Stimulated activated naive CD8-positive, alpha-beta T cell treated with anti-CD3 and anti-CD28 coated beads, Interleukin-15, Interleukin-2, amounts not matched to agents 100 U/mL and 50 U/mL, for 24 hours (primary cell): ENCODE data around the gene PTPRT.
"Not testable (repeated sequence)": the region's sequence is repeated elsewhere in the genome, so short reads cannot be mapped to it uniquely, and the experiment has no call there.

Source experiments
- ATAC-seq: fragments of 150-1000 bp; cut with Tn5 transposase; one replicate; pipeline ENCODE4 v1.10.0; 2021
- DNase-seq: peaks from one replicate; pipeline ENCODE4 v3.0.0; 2021

Gene PTPRT

DNA sequence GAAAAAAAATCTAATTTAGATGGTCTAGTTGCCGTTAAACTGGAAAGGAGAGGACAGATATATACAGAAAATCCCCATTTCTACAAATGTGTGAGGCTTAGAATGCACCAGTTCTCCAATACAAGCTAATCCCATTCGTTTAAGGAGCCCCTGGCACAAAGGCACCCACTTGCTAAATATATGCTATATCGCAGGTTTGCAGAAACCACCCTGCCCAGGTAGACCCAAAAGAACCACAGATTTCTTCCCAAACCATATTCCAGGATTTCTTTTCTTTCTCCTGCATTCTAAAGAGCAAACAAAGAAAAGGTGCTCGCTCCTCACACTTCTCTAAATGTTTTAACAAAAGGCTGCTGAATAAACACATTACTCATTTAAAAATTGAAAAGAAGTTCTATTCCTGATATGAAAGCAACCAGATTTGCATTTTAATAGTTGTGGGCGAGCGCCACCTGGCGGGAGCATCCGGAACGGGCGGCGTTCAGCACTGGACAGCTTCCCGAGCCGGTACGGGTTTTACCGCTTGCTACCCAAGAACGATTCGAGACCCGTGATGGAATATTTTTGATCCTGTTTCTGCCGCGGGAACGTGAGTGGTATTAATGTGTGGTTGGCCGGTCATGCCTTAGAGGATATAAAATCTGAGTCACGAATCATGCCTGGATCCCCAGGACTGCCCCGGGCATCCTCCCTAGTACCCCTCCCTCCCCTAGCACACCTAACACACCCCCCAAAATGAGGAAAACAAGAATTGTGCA is 2.1 kb downstream of the PTPRT start:
- ATAC-seq (no peak), DNase-seq (peak; percentile 73)

DNA sequence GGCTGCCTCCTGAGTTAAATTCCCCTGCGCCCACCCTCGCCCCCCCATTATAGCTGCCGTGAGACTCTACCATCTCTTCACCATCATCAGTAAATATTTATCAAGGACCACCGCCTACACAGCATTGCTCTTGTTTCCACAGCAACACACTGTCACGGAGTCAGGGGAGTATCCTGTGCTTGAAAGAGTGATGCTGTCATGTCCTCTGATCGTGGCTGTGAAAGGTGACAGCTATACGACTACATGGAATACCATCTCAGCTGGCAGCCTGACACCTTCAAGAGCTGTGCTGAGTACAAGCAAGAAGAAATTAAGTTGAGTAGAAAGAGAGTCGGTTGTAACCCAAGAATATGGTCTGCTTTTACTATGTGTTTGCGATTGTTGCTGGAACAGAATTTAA is 3.4 kb downstream of the PTPRT start:
- ATAC-seq: no peak
- DNase-seq: no peak

DNA sequence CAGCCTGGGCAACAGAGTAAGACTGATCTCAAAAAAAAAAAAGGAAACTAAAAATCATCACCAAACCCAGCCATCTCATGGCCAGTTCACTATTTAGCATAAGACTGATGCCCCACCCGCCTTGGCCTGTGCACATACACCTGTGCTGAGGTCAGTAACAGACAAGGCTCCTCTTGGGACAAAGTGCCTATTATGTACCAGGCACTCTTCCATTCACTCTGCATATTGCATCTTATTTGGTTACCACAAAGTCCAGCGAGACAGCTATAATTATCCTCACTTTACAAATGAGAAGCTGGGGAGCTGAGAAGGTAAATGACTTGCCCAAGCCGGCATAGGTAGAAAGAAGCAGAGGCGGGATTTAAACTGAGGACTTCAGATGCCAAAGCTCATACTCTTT is 3.8 kb downstream of the PTPRT start:
- ATAC-seq (no peak), DNase-seq (no peak)

DNA sequence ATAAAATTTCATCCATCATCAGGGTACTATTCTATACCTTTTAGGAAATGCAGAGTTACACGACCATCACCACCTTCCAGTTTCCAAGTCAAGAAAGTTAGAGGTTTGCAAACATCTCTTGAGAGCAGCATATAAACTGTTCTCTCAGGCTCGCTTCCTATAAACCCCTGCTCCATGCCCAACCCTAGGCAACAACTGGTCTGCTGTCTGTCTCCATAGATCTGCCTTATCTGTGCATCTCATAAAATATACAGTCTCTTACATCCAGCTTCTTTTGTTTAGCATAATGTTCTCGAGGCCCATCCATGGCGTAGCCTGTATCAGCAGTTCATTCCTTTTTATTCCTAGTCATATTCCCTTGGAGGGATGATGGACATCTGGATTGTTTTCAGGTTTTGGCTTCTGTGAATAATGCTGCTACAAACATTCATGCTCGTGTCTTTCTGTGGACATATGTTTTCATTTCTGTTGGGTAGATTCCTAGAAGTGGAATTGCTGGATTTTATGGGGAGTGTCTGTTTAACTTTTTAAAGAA is 6.1 kb downstream of the PTPRT start:
- no peak for DNase-seq
- no peak for ATAC-seq

DNA sequence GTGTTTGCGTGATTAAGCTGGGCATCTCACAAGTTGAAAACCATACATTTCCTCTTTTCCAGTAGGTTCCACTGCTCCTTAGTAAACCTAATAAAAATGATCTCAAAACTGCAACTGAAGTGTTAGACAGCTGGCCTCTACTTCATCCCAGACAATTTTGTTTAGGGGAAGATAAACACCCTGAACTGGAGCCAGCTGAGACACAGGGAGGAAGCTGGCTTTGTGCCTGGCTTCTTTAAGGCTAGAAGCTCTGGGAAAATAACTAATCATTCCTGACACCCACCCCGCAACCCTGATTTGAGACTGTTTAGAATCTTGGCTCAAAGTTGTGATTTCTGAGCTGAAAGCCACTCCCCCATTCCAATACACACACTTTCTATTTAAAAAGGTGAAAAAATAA is 11.6 kb downstream of the PTPRT start:
- ATAC-seq (no peak), DNase-seq (no peak)

DNA sequence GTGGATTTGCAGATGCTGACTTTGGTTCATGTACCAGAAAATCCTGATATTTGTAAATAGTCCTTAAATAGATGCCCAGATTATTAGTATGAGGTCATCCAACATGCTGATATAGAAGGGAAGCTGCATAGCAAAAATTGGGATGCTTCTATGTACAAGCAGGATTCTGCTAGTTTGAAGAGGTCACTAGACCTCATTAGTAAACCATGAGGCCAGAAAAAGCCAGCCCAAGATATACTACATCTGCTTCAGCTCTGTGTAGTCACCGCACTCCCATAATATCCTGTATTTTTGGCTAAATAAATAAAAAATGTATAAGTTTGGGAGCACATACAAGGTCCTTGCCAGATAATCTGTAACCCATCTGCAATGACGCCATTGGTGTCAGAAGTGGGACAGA is 13.0 kb downstream of the PTPRT start:
- DNase-seq: no peak

DNA sequence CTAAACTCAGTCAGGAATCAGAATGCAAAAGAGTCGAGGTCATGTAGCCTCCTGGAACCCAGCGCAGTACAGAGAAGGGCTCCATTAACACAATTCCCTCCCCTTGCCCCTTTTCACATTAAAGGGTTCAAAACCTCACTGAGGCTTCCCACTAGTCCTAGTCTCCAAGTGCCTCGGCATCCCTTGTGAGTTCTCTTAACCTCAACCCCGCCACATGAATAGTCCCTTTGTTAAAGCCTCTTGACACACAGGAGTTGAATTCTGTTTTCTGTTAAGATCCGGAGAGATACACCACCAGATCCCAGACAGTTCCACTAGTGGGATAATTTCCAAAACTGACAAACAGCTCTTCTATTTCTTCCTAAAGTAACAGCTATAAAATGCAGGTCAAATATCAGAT is 17.8 kb downstream of the PTPRT start:
- DNase-seq: no peak
- ATAC-seq: no peak

More for the DNA sequence above, 13.0 kb downstream of the PTPRT start:
- no peak for ATAC-seq

DNA sequence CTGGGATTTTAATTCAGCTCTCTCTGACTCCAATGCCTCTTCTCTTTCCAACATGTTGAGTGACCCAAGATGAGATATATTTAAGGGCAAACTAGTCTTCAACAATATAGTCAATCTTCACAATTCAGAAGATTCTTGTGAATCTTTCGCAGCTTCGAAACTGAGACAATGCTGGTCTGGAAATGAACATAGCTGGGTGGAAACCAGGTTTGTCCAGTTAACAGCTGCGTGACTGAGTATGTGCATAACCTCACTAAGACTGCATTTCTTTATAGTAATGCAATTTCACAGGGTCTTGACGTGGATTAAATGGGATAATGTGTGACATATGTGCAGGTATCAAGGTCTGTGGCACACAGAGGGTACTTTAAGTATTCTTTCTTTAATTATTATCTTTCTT is 18.9 kb downstream of the PTPRT start:
- no peak for ATAC-seq

DNA sequence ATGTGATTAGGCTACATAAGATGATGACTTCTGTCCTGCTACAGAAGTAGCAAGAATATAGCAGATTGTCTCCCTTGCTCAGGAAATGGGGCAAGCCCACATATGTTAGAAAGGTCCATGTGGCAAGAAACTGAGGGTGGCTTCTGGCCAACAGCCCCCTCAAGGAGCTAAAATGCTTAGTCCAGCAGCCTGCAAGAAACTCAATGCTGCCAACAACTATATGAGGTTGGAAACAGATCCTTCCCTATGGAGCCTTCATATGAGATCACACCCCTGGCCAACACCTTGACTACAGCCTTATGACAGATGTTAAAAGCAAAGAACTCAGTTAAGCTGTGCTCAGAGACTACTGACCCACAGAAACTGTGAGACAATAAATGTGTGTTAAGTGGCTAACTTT is 22.1 kb downstream of the PTPRT start:
- ATAC-seq (no peak), DNase-seq (no peak)

More for the DNA sequence above, 18.9 kb downstream of the PTPRT start:
- DNase-seq: no peak

DNA sequence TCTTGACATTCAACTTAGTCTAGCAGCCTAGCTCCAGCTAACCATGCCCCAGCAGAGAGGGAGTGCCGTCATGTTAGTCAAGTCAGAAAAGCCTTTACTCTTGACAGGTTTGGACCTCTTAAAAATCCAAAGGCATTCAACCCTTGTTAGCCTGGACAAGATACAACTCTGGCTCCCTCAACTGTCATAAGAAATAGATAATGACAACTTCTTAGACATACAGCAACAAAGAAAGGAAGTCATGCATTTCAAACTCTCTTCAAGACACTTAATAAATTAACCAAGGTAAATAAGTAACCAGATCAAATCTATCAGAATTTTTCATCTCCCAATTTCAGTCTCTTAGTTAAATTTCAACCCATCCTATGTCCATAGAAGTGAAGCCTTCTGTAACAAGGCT is 22.7 kb downstream of the PTPRT start:
- no peak for DNase-seq
- no peak for ATAC-seq

DNA sequence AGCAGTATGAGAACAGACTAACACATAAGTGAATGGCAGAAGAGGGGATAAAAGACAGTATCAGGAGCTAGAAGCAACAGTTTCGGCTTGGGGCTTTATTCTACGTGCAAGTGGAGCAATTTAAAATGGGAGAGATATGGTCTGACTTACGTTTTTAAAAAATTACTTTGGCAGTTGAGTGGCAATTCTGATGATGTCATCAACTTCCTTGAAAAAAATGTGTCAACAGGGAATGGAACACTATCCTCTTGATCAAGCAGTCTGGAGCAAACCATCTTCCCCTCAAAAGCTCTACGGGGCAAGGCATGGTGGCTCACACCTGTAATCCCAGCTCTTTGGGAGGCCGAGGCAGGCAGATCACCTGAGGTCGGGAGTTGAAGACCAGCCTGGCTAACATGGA is 24.1 kb downstream of the PTPRT start:
- ATAC-seq: no peak
- no peak for DNase-seq

DNA sequence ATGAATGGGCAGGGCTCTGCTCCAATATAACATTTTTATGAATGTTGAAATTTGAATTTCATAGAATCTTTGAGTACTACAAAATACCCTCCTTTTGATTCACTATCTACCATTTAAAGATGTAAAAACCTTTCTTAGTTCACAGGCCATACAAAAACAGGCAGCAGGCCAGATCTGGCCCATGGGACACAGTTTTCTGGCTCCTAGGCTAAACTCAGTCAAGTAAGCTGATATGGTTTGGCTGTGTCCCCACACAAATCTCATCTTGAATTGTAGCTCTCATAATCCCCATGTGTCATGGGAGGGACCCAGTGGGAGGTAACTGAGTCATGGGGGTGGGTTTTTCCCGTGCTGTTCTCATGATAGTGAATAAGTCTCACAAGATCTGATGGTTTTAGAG is 25.0 kb downstream of the PTPRT start:
- not testable (repeated sequence) for DNase-seq, ATAC-seq

DNA sequence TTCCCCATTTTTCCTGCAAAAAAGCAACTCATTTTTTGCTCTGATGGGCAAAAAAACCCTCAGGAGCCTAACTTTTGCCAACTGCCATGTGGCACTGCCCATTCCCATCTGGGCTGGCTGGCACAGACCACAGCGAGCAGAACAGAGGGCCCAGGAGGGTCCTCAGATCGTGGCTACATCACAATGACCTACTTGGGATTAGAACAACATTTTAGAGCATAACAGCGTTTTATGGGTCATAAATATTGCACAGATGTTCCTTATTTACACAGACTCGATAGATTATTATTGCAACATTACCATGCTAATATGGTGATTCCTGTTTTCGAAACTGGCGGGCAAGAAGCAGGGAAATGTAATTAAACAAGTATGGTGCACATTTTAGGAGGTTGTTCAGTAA is 28.0 kb downstream of the PTPRT start:
- DNase-seq (no peak), ATAC-seq (no peak)

DNA sequence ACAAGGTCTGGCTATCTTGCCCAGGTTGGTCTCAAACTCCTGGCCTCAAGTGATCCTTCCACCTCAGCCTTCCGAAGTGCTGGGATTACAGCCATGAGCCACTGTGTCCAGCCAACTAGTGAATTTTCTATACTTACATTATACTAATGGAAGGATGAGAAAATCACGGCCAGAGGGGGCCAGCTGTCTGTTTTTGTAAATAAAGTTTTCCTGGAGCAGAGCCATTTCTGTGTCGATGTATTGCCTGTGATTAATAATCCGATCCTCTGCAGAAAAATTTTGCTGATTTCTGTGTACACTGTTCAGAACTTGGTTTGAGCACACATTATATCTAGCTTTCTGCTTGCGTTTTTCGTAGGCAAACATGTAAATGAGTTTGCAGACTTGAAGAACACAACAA is 28.8 kb downstream of the PTPRT start:
- DNase-seq (no peak), ATAC-seq (no peak)

DNA sequence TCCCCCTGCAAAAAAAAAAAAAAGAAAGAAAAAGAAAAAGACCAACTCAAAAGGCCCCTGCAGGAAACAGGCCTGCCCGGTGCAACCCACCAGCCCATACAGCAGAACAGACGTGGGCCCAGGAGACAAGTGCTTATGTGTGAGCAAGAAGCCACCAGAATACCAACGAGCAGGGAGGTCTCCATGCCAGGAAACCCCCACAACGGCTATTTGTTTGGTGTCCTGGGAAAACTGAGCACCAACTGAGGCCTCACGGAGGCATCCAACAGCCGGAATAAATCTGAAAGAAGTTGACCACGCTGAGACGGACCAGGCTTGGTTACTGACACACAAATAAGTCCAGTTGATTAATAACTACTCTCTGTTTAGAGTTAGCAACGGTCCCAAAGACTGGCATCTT is 29.7 kb downstream of the PTPRT start:
- ATAC-seq (no peak), DNase-seq (no peak)

DNA sequence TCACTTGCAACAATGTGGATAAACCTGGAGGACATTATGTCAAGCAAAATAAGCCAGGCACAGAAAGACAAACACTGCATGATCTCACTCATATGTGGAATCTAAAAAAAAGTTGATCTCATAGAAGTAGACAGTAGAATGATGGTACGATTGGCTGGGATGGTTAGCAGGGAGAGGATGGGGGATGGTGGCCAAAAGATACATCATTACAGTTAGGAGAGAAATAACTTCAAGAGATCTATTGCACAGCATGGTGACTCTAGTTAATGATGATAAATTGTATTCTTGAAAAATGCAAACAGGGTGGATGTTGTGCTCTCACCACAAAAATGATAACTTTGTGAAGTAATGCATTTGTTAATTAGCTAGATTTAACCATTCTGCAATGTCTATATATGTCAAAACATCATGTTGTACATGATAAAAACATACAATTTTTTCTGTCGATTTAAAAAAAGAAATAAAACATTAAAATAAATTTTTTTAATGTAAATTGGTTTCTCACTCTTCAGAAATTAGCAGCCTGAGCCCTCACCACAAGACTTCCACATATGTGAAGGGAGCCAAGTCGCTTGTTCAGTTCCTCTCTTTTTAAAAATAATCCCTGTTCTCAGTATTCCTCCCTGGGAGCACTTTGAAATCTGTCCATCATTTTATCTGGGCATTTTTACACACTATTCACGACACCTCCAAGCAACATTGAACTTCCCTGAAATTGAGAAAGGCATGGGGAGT is 34.2 kb downstream of the PTPRT start:
- ATAC-seq (no peak), DNase-seq (no peak)

DNA sequence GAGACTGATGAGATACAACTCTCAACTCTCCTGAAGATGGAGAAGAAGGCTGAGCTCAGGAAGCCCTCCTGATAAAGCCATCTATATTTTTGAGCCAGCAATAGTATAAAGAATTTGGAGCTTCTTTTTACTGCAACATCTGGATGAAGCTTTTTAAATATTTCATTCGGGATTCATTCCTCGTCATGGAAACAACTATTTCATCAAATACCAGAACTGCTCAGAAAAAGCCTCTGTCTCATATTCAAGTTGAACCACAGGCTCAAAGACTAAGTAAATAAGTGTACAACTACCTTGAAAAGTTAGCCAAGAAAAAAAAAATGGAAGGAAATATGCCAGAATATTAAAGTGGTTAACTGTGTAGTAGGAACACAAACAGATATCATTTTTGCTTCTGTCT is 37.8 kb downstream of the PTPRT start:
- DNase-seq (no peak), ATAC-seq (no peak)

DNA sequence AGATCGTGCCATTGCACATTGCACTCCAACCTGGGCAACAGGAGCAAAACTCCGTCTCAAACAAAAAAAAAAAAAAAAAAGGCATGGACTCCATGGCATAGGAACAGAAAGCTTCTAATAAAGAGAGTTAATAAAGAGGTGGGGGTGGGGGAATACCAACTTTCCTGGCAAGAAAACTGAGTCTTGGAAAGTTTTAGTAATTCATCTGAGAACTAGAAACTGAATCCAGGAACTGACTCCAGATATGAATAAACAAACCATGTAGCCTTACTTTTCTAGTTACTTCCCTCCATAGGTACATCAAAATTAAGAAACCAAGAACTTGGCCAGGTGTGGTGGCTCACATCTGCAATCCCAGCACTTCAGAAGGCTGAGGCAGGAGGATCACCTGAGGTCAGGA is 38.5 kb downstream of the PTPRT start:
- no peak for DNase-seq
- ATAC-seq: no peak

DNA sequence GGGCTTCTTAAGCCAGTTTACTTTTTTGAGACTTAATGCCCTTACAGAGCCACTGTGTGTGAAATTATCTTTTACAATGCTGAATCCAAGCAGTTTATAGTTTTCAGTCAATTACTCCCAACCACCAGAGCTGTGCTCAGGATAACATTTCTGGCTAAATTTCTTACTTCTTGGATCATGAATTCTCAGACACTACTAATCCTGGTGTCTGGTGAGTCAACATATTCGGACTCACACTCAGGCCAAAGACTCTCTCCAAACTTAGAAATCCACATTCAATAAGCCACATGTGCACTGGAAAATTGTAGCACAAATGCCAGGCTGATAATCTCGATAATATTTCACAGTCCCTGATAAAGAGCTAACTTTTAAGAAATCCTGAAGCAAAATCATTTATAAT is 49.0 kb downstream of the PTPRT start:
- ATAC-seq (no peak), DNase-seq (no peak)

DNA sequence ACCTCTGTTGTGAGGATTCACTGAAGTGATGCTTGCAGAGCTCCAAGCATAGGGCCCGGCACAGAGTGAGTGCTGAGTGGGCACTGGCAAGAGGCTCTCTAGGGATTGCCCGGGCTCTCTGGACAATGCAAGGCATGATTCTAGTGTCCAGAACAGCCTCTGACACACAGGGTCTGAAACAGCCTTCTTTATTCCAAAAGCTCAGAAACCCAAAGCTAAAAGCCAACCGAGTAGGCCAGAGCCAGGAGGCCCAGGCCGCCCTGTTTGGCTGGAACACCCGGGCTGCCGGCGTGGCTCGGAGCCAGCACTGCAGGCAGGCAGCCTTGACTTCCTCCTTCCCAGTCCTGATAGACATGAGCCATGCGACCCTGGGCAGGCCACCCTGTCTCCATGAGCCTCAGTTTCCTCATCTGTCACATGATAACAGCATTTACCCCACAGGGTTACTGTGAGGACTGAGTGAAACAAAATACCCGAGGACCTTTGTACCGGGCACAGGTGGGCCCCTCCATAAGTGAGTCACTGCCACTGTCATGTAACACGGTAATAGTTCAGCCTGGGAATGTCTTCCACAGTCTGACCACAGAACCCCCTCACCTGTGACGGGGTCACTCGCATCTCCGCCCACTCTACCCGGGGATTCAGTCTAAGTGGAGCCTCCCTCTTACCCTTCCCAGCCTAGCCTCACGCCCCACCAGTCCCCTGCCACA is 51.5 kb downstream of the PTPRT start:
- ATAC-seq (no peak), DNase-seq (no peak)

DNA sequence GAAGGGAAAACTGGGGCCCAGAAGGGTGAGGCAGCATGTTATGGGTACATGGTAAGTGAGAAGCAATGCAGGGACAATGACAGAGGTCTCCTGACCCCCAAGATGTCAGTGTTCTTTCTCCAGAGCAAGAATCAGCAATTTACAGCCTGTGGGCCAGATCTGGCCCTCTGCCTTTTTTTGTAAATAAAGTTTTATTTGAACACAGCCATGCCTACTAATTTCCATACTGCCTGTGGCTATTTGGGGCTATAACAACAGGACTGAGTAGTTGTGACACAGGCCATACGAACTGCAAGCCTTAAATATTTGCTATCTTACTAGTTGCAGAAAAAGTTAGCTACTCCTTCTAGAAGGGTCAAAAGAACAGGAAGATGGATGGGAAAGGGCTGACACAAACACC is 52.5 kb downstream of the PTPRT start:
- DNase-seq (no peak), ATAC-seq (no peak)

DNA sequence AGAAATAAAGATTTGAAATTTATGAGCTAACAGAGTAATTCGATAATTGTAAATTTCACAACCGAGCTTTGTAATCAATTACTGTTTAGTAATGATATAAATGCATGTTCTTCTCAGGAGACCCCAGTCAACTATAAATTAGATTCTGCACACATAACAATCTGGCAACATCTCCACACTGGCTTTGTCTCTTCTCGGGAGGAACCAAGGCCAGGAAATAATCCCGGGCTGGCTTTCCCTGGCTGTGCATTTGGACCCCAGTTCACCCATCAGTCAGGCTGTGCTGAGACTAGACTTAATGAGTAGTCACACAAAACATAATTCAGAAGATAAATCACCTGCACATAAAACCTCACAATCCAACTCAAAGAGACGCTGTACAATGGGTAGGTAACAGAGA is 65.5 kb downstream of the PTPRT start:
- no peak for DNase-seq
- no peak for ATAC-seq

DNA sequence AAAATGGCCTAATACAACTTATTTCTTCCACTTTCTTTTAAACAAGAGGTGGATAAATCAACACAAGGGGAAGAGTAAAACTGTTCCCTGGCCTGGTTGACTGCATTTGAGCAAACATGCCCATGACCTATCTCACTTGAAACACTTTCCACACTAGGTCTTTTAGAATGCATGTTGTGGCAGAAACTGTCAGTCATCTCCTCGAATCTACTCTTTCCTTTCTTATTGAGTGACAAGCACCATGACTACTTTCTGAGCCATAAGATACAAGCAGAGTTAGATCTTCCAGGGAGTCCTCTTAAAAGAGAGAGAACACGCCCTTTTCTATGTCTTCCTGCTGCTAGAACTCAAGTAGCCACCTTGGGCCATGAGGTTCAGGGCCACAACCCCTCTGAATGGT is 66.5 kb downstream of the PTPRT start:
- ATAC-seq (no peak), DNase-seq (no peak)
